ENCODE measurements around the gene RCOR3.
A peak's percentile ranks its signal among the peaks of the same experiment; 100 is the strongest.
"Not testable (repeated sequence)": the region's sequence is repeated elsewhere in the genome, so short reads cannot be mapped to it uniquely, and the experiment has no call there.

RCOR3 gene

GRCh38 chr1:211260141-211261107 lies 1.3 kb downstream of the RCOR3 start:
- DNase-seq (ENCODE audit: low spot score) = peak; percentile 57

- DNase-seq (ENCODE audit: low spot score) = no peak
These were observed 2.1 kb downstream of the RCOR3 start for GRCh38 chr1:211261229-211261628.

GRCh38 chr1:211263022-211263421 lies 3.9 kb downstream of the RCOR3 start:
- DNase-seq (ENCODE audit: low spot score) = not testable (repeated sequence)

- no peak for DNase-seq (ENCODE audit: low spot score)
These were observed 8.2 kb downstream of the RCOR3 start for GRCh38 chr1:211267204-211267857.

DNA sequence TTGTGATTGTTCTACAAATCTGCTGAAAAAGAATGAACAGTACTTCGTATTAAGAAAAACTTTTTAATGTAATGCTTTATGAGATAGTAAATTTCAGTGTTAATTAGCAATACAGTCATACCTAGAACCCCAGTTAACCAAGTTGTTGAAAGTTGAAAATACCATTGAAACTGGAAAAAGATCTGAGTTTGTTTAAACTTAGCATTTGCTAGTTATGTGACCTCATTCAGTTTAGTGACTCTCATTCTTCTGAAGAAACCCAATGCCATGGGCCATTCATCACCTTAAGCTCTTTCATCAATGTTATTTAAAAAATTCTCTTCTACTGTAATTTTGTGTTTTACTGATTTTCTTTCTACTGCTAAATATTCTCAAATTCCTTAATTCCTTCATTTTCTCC lies 20.2 kb downstream of the RCOR3 start:
- DNase-seq (ENCODE audit: low spot score) = no peak

GRCh38 chr1:211280910-211281309 lies 21.7 kb downstream of the RCOR3 start:
- no peak for DNase-seq (ENCODE audit: low spot score)

DNA sequence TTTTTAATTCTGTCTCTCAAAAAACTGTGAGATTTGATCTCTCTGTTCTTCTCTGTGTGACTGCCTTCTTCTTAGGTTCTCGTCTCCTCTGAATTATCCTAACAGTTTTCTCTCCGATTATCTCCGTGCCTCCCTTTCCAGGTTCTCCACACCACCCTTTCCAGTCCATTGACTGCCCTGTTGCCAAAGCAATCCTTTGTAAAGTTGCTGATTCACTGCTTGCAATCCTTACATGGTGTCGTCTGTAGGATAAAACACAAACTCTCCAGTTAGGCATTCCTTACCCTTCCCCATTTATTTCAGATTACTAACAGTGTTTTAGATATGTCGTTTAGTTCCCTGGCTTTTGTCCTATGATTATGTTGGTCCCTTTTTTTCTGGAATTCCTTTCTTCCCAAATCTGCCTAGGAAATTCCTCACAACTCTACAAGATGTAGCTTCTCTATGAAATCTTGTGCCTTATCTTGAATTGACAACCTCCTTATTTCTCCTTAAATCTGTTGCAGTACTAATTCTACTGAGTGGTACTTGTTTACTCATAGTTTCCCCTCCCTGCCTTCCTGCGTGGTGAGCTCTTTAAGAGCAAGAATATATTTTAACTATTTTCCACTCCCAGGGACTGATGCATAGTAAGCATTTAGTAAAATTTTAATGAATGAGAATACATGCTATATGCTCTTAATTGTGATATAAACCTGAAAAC lies 22.3 kb downstream of the RCOR3 start:
- DNase-seq (ENCODE audit: low spot score) = no peak

- DNase-seq (ENCODE audit: low spot score) = no peak
These were observed 22.8 kb downstream of the RCOR3 start for GRCh38 chr1:211282023-211282373.

GRCh38 chr1:211285196-211285595 lies 26.0 kb downstream of the RCOR3 start:
- no peak for DNase-seq (ENCODE audit: low spot score)

GRCh38 chr1:211287218-211287617 lies 28.1 kb downstream of the RCOR3 start:
- no peak for DNase-seq (ENCODE audit: low spot score)

GRCh38 chr1:211292411-211292810 lies 33.2 kb downstream of the RCOR3 start:
- DNase-seq (ENCODE audit: low spot score) = no peak

DNA sequence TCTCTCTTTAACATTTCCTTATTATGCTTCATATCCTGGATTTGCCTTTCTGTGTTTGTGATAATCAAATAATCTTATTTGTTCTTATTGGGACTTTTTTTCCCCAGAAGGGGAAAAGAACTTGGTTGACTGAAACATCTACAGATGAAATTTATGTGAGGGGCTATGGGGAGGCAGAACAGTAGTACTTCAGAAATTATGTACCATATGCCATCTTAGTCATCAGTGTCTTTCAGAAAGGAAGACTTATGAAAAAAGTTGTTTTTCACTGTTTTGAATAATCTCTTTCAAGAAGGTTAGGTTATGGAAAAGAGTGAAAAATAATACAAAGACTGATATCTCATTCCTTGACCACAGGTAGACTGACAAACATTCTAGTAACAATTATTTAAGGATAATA lies 37.2 kb downstream of the RCOR3 start:
- no peak for DNase-seq (ENCODE audit: low spot score)

DNA sequence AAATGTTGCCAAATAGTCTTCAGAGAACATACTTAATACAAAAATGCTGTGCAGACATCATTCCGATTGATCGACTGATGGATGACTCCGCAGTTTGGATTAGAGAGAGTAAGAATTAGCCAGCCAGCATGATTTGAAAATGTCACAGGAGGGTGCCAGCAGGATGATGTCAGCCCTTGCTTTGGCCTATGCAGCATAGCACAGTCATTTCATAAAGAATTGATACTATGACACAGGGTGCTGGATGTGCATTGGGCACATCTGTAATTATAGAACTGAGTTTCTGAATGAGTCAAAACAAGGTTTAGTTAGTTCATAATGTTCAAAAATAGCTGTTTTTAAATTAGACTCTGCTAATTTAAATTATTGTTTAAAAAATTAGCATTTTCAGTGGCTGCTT lies 45.9 kb downstream of the RCOR3 start:
- no peak for DNase-seq (ENCODE audit: low spot score)

- DNase-seq (ENCODE audit: low spot score) = no peak
These were observed 50.5 kb downstream of the RCOR3 start for GRCh38 chr1:211309617-211310016.

DNA sequence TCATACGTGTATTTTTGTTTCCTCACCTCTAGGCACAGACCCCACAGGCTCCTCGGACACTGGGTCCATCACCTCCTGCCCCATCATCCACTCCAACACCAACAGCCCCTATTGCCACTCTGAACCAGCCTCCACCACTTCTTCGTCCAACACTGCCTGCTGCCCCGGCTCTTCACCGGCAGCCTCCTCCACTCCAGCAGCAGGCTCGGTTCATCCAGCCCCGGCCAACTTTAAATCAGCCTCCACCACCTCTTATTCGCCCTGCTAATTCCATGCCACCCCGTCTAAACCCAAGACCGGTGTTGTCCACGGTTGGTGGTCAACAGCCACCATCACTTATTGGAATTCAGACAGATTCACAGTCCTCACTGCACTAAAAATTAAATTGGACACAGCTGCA lies 54.2 kb downstream of the RCOR3 start:
- no peak for DNase-seq (ENCODE audit: low spot score)

DNA sequence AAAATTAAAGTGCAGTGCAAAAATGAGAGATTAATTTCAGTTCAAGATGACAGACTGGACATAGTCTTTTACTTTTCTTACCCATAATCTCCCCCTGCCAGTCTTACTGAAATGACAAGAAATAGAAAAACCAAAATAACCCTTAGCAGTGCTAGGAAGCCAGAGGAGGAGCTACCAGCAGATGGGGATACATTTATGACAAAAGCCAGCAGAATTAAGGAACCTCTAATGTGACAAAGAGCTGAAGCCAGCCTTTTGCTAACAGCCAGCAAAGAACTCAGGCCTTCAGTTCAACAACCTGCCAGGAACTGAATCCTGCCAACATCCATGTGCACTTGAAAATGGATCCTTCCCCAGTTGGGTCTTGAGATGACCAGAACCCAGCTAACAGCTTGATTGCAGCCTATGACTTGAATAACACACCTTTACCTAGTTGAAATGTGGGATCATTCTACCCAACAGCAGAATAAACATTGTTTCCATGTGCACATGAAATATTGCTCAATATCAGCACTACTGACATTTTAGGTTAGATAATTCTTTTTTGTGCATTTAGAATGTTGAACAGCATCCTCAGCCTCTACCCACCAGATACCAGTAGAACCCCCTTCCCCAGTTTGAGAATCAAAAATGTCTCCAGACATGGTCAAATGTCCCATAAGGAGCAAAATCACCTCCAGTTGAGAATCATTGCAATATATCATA lies 59.6 kb downstream of the RCOR3 start:
- no peak for DNase-seq (ENCODE audit: low spot score)

GRCh38 chr1:211319892-211320291 lies 60.7 kb downstream of the RCOR3 start:
- no peak for DNase-seq (ENCODE audit: low spot score)

GRCh38 chr1:211320980-211321379 lies 61.8 kb downstream of the RCOR3 start:
- DNase-seq (ENCODE audit: low spot score) = peak; percentile 34

DNA sequence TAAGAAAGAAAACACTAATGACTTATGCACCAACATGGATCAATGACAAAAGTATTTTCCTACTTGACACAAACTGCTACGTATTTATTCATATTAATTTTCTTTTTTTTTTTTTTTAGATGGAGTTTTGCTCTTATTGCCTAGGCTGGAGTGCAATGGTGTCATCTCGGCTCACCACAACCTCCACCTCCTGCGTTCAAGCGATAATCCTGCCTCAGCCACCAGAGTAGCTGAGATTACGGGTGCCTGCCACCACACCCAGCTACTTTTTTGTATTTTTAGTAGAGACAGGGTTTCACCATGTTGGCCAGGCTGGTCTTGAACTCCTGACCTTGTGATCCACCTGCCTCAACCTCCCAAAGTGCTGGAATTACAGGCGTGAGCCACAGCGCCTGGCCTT lies 62.5 kb downstream of the RCOR3 start:
- not testable (repeated sequence) for DNase-seq (ENCODE audit: low spot score)

GRCh38 chr1:211323156-211324063 lies 64.2 kb downstream of the RCOR3 start:
- DNase-seq (ENCODE audit: low spot score) = peak; percentile 78
